Heart left ventricle (tissue), 16 donors: ENCODE results near the gene LRMDA. TPM values are rescaled to one million over a fixed set of nuclear protein-coding genes. Genes with fewer than 3 reads are reported as not detected.

Source experiments
- ATAC-seq, 4 donors: fragments of 200-7000 bp; cut with Tn5 transposase; one replicate each; pipeline ENCODE4 v1.9.1; 2020 to 2022; ENCODE audit warnings: moderate library complexity in 4 of 4, mild to moderate bottlenecking in 3 of 4, moderate number of reproducible peaks in 1 of 4
- DNase-seq, 5 donors: peaks; one replicate each; pipeline ENCODE4 v3.0.0-alpha.2; 2020
- H3K27ac ChIP-seq, 12 donors: fragments of 200-600 bp; sonication (generic) in 4 of 12; one replicate each; pipeline versions ENCODE4 v1.5.0 to v1.8.0; 2016 to 2022; ENCODE audit warnings: mild to moderate bottlenecking in 2 of 12
- H3K27me3 ChIP-seq, 9 donors: fragments of 200-600 bp; sonication (generic) in 2 of 9; one replicate each; pipeline versions ENCODE4 v1.5.1 to v1.8.0; 2016 to 2022; ENCODE audit warnings: mild to moderate bottlenecking in 3 of 9
- H3K36me3 ChIP-seq, 9 donors: fragments of 200-600 bp; sonication (generic) in 2 of 9; one replicate each; pipeline versions ENCODE4 v1.5.0 to v1.8.0; 2018 to 2022; ENCODE audit warnings: mild to moderate bottlenecking in 2 of 9
- H3K4me1 ChIP-seq, 12 donors: fragments of 200-600 bp; sonication (generic) in 4 of 12; one replicate each; pipeline versions ENCODE4 v1.5.0 to v1.8.0; 2016 to 2022; ENCODE audit warnings: mild to moderate bottlenecking in 3 of 12
- H3K4me3 ChIP-seq, 12 donors: fragments of 200-600 bp; sonication (generic) in 4 of 12; one replicate each; pipeline versions ENCODE4 v1.5.0 to v1.8.0; 2017 to 2022; ENCODE audit warnings: mild to moderate bottlenecking in 9 of 12, moderate library complexity in 4 of 12
- H3K9me3 ChIP-seq, 12 donors: fragments of 200-600 bp; sonication (generic) in 4 of 12; one replicate each; pipeline versions ENCODE4 v1.5.0 to v1.8.0; 2016 to 2022; ENCODE audit warnings: mild to moderate bottlenecking in 1 of 12
- CTCF ChIP-seq, 12 donors: fragments of 200-600 bp; sonication (generic) in 4 of 12; IDR thresholded peaks; one replicate each; pipeline versions ENCODE4 v1.5.0 to v1.8.0; 2018 to 2022; ENCODE audit warnings: antibody characterized with exemption in 12 of 12, mild to moderate bottlenecking in 5 of 12
- POLR2A ChIP-seq, 2 donors: fragments of 450-650 bp; IDR thresholded peaks; one replicate each; pipeline ENCODE4 v1.6.1; 2017; ENCODE audit warnings: antibody characterized with exemption in 2 of 2, mild to moderate bottlenecking in 2 of 2, moderate library complexity in 2 of 2
- WGBS, 4 donors: extraction: QIAGEN DNeasy Blood & Tissue Kit in 2 of 4; methylation state at CpG; one replicate each; pipeline versions ENCODE4 v1.1.5 to v1.1.7; 2013 to 2018; 5-methylcytosine and 5-hydroxymethylcytosine counted together
- intact Hi-C, 10 donors: fragments of 100-400 bp; cut with DNase I; formaldehyde crosslinking; loops; one replicate each; pipeline versions ENCODE4 v1.11.1 to v1.14.2; 2022
- polyA plus RNA-seq, 2 donors: library from polyadenylated mRNA; stranded (reverse); fragments of 200-250 nt; gene quantifications; one replicate each; pipeline ENCODE4 v1.2.3, GENCODE V29; 2013
- total RNA-seq, 9 donors: library from RNA; depleted of rRNA in 2 of 9; stranded (reverse); fragments of >200 nt in 2 of 9; fragmentation: NEBNext Ultra II Directional in 3 of 9; extraction: Animal tissue kit (Norgen Biotek cat#: 25700) in 3 of 9; gene quantifications; one replicate each; pipeline versions ENCODE4 v1.1.0 to v1.2.4, GENCODE V29; 2016 to 2023
- donor health status: ischemic (EF 13 %, LVEDD 7.1; RV severe dilation, severe dysfunction).
- donor health status: healthy with polysubstance abuse.
- donor health status: DM: no; HTN: yes; CAD: no.
- donor health status: DM: no; HTN: no; CAD: no.
- donor health status: ischemic (EF 25% LVEDD 6.9; RV normal size, moderate dysfunction).
- donor health status: ischemic (EF 25% LVEDD 5.7; RV mildly dilated, moderate dysfunction).
- donor health status: healthy.
- donor health status: DM: yes; HTN: yes; CAD: no.
- donor health status: ischemic (EF 35%, LVEDD 5.7; RV mildly dilated, moderate dysfunction).
- donor health status: nonischemic (EF 11% LVEDD 7.7; RV severe dilation, severe dysfunction).
- donor health status: DM: yes; HTN: yes; CAD: no.
- donor health status: PGD.
- donor health status: ischemic (EF 29% LVEDD 5.4; RV normal size, mild dysfunction).
- donor health status: nonischemic (EF 23%, LVEDD 6.1; RV moderate dilation, normal function).

Gene LRMDA
- total and polyA plus RNA-seq, 11 donors = 2.4 to 34.4 (median 14.9) TPM

- intact Hi-C loops = loop anchor here in 6 of 10 donors (5.0 to 10.0 kb wide), 4 partner anchors 247 to 433 kb away; no protein-coding TSS in a partner anchor
These were observed 1120.9 kb downstream of the LRMDA start for GRCh38 chr10:76552091-76552873.

GRCh38 chr10:76553263-76554032 is 1122.0 kb downstream of the LRMDA start:
- DNase-seq (peak in 1 of 5 donors; percentile 28), ATAC-seq (peak in 1 of 4 donors; percentile 14)
- Histone ChIP-seq H3K4me3 (no peak overlapping the region), H3K36me3 (peaks cover 0 to 2% (median 0%) of the 10 kb centered on the region in 9 donors), H3K27ac (peak overlapping the region in 1 of 12 donors; percentile 52), H3K4me1 (peaks cover 0 to 25% (median 8%) of the 10 kb centered on the region in 12 donors), H3K9me3 (no peaks in the 10 kb centered on the region), H3K27me3 (no peaks in the 10 kb centered on the region)
- 84 to 86% (median 85%) methylated on average over 17 of the region's 17 CpGs for WGBS, 4 donors
- intact Hi-C loops = loop anchor here in 6 of 10 donors (5.0 to 10.0 kb wide), 4 partner anchors 249 to 431 kb away; no protein-coding TSS in a partner anchor
- TF ChIP-seq CTCF (IDR thresholded peaks at IDR 0.05) = no peak
- TF ChIP-seq POLR2A (IDR thresholded peaks at IDR 0.05) = no peak

More at GRCh38 chr10:76552091-76552873, 1120.9 kb downstream of the LRMDA start:
- no peaks in the 10 kb centered on the region for H3K27me3 ChIP-seq
- no peak overlapping the region for H3K27ac ChIP-seq
- TF ChIP-seq CTCF (IDR thresholded peaks at IDR 0.05) = no peak
- no peak for TF ChIP-seq POLR2A (IDR thresholded peaks at IDR 0.05)
- H3K4me1 ChIP-seq = peaks cover 0 to 27% (median 6%) of the 10 kb centered on the region in 12 donors
- no peak overlapping the region for H3K4me3 ChIP-seq
- H3K36me3 ChIP-seq = peaks cover 0 to under 1% (median 0%) of the 10 kb centered on the region in 9 donors
- DNase-seq (no peak), ATAC-seq (no peak)
- no peaks in the 10 kb centered on the region for H3K9me3 ChIP-seq
- WGBS, 4 donors = 90 to 96% (median 94%) methylated on average over 1 of the region's 1 CpG

GRCh38 chr10:76554033-76554408 is 1122.6 kb downstream of the LRMDA start:
- WGBS, 4 donors = 57 to 77% (median 73%) methylated on average over 7 of the region's 7 CpGs
- ATAC-seq (peak in 2 of 4 donors; percentile 49 to 54), DNase-seq (no peak)
- H3K4me3 ChIP-seq = no peak overlapping the region
- no peaks in the 10 kb centered on the region for H3K9me3 ChIP-seq
- TF ChIP-seq POLR2A (IDR thresholded peaks at IDR 0.05) (no peak), CTCF (IDR thresholded peaks at IDR 0.05) (no peak)
- H3K4me1 ChIP-seq = peaks cover 0 to 27% (median 8%) of the 10 kb centered on the region in 12 donors
- intact Hi-C loops = loop anchor here in 6 of 10 donors (5.0 to 10.0 kb wide), 4 partner anchors 249 to 431 kb away; no protein-coding TSS in a partner anchor
- peaks cover 0 to 2% (median 0%) of the 10 kb centered on the region in 9 donors for H3K36me3 ChIP-seq
- no peaks in the 10 kb centered on the region for H3K27me3 ChIP-seq
- peak overlapping the region in 1 of 12 donors; percentile 52 for H3K27ac ChIP-seq
